Peyer's patch (tissue), 4 donors: ENCODE measurements around the gene LURAP1L.

Experiments used
- CTCF ChIP-seq, 6 experiments: fragments of 450-650 bp in 4 of 6; fragments of 200-600 bp in 2 of 6; sonication (generic) in 1 of 6; IDR thresholded peaks; one replicate each; pipeline ENCODE4 v1.5.1; 2017 to 2019; ENCODE audit warnings: antibody characterized with exemption in 6 of 6, mild to moderate bottlenecking in 3 of 6, moderate library complexity in 1 of 6
- POLR2A ChIP-seq, 2 donors: fragments of 450-650 bp; IDR thresholded peaks; one replicate each; pipeline ENCODE4 v1.5.1; 2017; ENCODE audit warnings: antibody characterized with exemption in 2 of 2, mild to moderate bottlenecking in 2 of 2, moderate library complexity in 2 of 2

- TF ChIP-seq CTCF (IDR thresholded peaks at IDR 0.05) (no peak), POLR2A (IDR thresholded peaks at IDR 0.05) (no peak)
Measured at GRCh38 chr9:12790883-12791282, 16.1 kb downstream of the LURAP1L start.
